GM18511 (cell line): ENCODE measurements around the gene ANGPTL2.

Experiments used
- ATAC-seq: cut with Tn5 transposase; IDR thresholded peaks from one replicate; pipeline ENCODE4 v1.9.1; 2021; ENCODE audit warnings: mild to moderate bottlenecking, moderate library complexity; ENCODE audit not compliant: unreplicated experiment

ANGPTL2 gene

GRCh38 chr9:127121628-127122175, 733 bp downstream of the ANGPTL2 start:
- no peak for ATAC-seq

- no peak for ATAC-seq
Measured at GRCh38 chr9:127119320-127119709, 3.1 kb downstream of the ANGPTL2 start.

GRCh38 chr9:127118597-127119319, 3.7 kb downstream of the ANGPTL2 start:
- no peak for ATAC-seq

GRCh38 chr9:127117801-127118200, 4.6 kb downstream of the ANGPTL2 start:
- no peak for ATAC-seq

GRCh38 chr9:127116957-127117356, 5.5 kb downstream of the ANGPTL2 start:
- ATAC-seq, result no peak

GRCh38 chr9:127116088-127116726, 6.2 kb downstream of the ANGPTL2 start:
- ATAC-seq, result no peak

- ATAC-seq, result no peak
Measured at GRCh38 chr9:127114606-127115005, 7.8 kb downstream of the ANGPTL2 start.

- no peak for ATAC-seq
Measured at GRCh38 chr9:127113191-127113972, 9.1 kb downstream of the ANGPTL2 start.

- no peak for ATAC-seq
Measured at GRCh38 chr9:127112735-127113161, 9.7 kb downstream of the ANGPTL2 start.

- no peak for ATAC-seq
Measured at GRCh38 chr9:127112056-127112455, 10.4 kb downstream of the ANGPTL2 start.

- no peak for ATAC-seq
Measured at GRCh38 chr9:127109212-127109711, 13.2 kb downstream of the ANGPTL2 start.

GRCh38 chr9:127107929-127108876, 14.2 kb downstream of the ANGPTL2 start:
- ATAC-seq, result no peak

GRCh38 chr9:127107171-127107928, 15.1 kb downstream of the ANGPTL2 start:
- ATAC-seq, result no peak

- no peak for ATAC-seq
Measured at GRCh38 chr9:127106466-127106855, 16.0 kb downstream of the ANGPTL2 start.

GRCh38 chr9:127105805-127106465, 16.5 kb downstream of the ANGPTL2 start:
- ATAC-seq, result no peak

GRCh38 chr9:127104581-127105311, 17.7 kb downstream of the ANGPTL2 start:
- ATAC-seq, result no peak

GRCh38 chr9:127102788-127103187, 19.6 kb downstream of the ANGPTL2 start:
- ATAC-seq, result no peak

GRCh38 chr9:127102176-127102575, 20.3 kb downstream of the ANGPTL2 start:
- ATAC-seq, result no peak
